Keratinocyte (primary cell): ENCODE results near the gene COX8A. TPM values are rescaled to one million over a fixed set of nuclear protein-coding genes. Genes with fewer than 3 reads are reported as not detected.

Source experiments
- DNase-seq: peaks from one replicate; pipeline ENCODE4 v3.0.0-alpha.2; 2011; ENCODE audit warnings: low read depth, missing footprints, low spot score
- FAIRE-seq: peaks from 2 replicates; lab custom pipeline; 2011; peaks lifted over from hg19 to GRCh38; lab: Jason Lieb, UNC
- H2AFZ ChIP-seq: 2 replicates; pipeline ENCODE4 v1.6.0; 2012; ENCODE audit warnings: low read length, control low read depth, inconsistent platforms; ENCODE audit not compliant: control insufficient read depth
- H3K27ac ChIP-seq: 2 replicates; pipeline ENCODE4 v1.5.1; 2011; ENCODE audit warnings: low read length; ENCODE audit not compliant: control insufficient read depth, insufficient read depth
- H3K27me3 ChIP-seq: 3 replicates; pipeline ENCODE4 v1.6.0; 2011; ENCODE audit warnings: low read length; ENCODE audit not compliant: control insufficient read depth, insufficient read depth; ENCODE audit errors: extremely low read depth
- H3K36me3 ChIP-seq, 2 experiments: 2 replicates in 1 of 2; 3 replicates in 1 of 2; pipeline ENCODE4 v1.5.1; 2011; ENCODE audit warnings: low read length in 2 of 2, mild to moderate bottlenecking in 1 of 2; ENCODE audit not compliant: control insufficient read depth in 2 of 2, insufficient read depth in 2 of 2; ENCODE audit errors: extremely low read depth in 1 of 2
- H3K4me1 ChIP-seq: 3 replicates; pipeline ENCODE4 v1.5.1; 2011; ENCODE audit warnings: low read length; ENCODE audit not compliant: control insufficient read depth, insufficient read depth; ENCODE audit errors: extremely low read depth
- H3K4me2 ChIP-seq: 3 replicates; pipeline ENCODE4 v1.6.0; 2011; ENCODE audit warnings: low read depth, low read length; ENCODE audit not compliant: control insufficient read depth, insufficient read depth; ENCODE audit errors: extremely low read depth
- H3K4me3 ChIP-seq, 3 experiments: fragments of 200-600 bp in 1 of 3; sonication (generic) in 1 of 3; 2 replicates in 2 of 3; 3 replicates in 1 of 3; pipeline ENCODE4 v1.5.1; 2011 to 2016; ENCODE audit warnings: low read length in 3 of 3, mild to moderate bottlenecking in 3 of 3, control low read depth in 2 of 3, inconsistent platforms in 1 of 3, low read depth in 1 of 3, mixed read lengths in 1 of 3, mixed run types in 1 of 3, moderate library complexity in 1 of 3; ENCODE audit not compliant: control insufficient read depth in 2 of 3, insufficient read depth in 2 of 3; ENCODE audit errors: extremely low read depth in 1 of 3
- H3K79me2 ChIP-seq: 2 replicates; pipeline ENCODE4 v1.6.0; 2012; ENCODE audit warnings: low read length; ENCODE audit not compliant: control insufficient read depth, insufficient read depth
- H3K9ac ChIP-seq: 3 replicates; pipeline ENCODE4 v1.6.0; 2011; ENCODE audit warnings: low read length; ENCODE audit not compliant: control insufficient read depth, insufficient read depth; ENCODE audit errors: extremely low read depth
- H3K9me1 ChIP-seq: 3 replicates; pipeline ENCODE4 v1.6.0; 2011; ENCODE audit warnings: low read length; ENCODE audit not compliant: control insufficient read depth, insufficient read depth; ENCODE audit errors: extremely low read depth
- H3K9me3 ChIP-seq: 2 replicates; pipeline ENCODE4 v1.5.1; 2012; ENCODE audit warnings: low read depth, low read length; ENCODE audit not compliant: control insufficient read depth
- H4K20me1 ChIP-seq: 3 replicates; pipeline ENCODE4 v1.6.0; 2011; ENCODE audit warnings: low read length; ENCODE audit not compliant: control insufficient read depth, insufficient read depth; ENCODE audit errors: extremely low read depth
- CTCF ChIP-seq, 3 experiments: IDR thresholded peaks in 1 of 3; conservative IDR thresholded peaks in 1 of 3; optimal IDR thresholded peaks in 1 of 3; 2 replicates in 2 of 3; 3 replicates in 1 of 3; pipeline versions ENCODE3 to v1.5.1; 2011; ENCODE audit warnings: low read length in 3 of 3, mild to moderate bottlenecking in 3 of 3, moderate library complexity in 2 of 3, control low read depth in 1 of 3, inconsistent platforms in 1 of 3; ENCODE audit not compliant: insufficient read depth in 2 of 3; ENCODE audit errors: extremely low read depth in 1 of 3
- EZH2 ChIP-seq: IDR thresholded peaks from one replicate; pipeline ENCODE4 v1.6.1; 2012; ENCODE audit warnings: inconsistent platforms, mild to moderate bottlenecking, low read length, moderate library complexity
- dilution Hi-C: fragments of 300-500 bp; cut with MboI; formaldehyde crosslinking; loops from one replicate; pipeline ENCODE4 v1.7.0; 2020; ENCODE audit warnings: low sequenced_read_pairs; ENCODE audit not compliant: extremely low pct_ligation_motif_present
- polyA plus RNA-seq, 5 experiments: library from polyadenylated mRNA; depleted of rRNA in 3 of 5; stranded (reverse) in 3 of 5; stranded (forward) in 1 of 5; unstranded in 1 of 5; fragments of >200 nt; gene quantifications; 1 replicate in 1 of 5; 2 replicates in 3 of 5; 3 replicates in 1 of 5; pipeline versions ENCODE4 v1.2.1 to v1.2.3, GENCODE V29; 2011 to 2012; ENCODE audit warnings: missing spikeins in 2 of 5, low read depth in 1 of 5, low replicate concordance in 1 of 5

COX8A gene
- polyA plus RNA-seq, 1 donor (not counting 4 experiments of a cell fraction or from before 2014, with no cell fraction given): 159 TPM

GRCh38 chr11:64006398-64006797, 32.0 kb downstream of the COX8A start:
- Histone ChIP-seq H3K79me2 (no peaks in the 10 kb centered on the region), H3K27me3 (peaks cover 30% of the 10 kb centered on the region), H2AFZ (no peak overlapping the region), H3K4me3 (no peak overlapping the region), H3K4me1 (peaks cover 11% of the 10 kb centered on the region), H3K36me3 (no peaks in the 10 kb centered on the region), H3K9me1 (no peaks in the 10 kb centered on the region), H3K4me2 (no peak overlapping the region), H4K20me1 (no peaks in the 10 kb centered on the region), H3K9me3 (no peaks in the 10 kb centered on the region), H3K27ac (no peak overlapping the region), H3K9ac (no peak overlapping the region)
- TF ChIP-seq CTCF (optimal IDR thresholded peaks at IDR 0.05 in 1 of 3, IDR thresholded peaks at IDR 0.05 in 1 of 3, conservative IDR thresholded peaks at IDR 0.05 in 1 of 3; ENCODE audit: extremely low read depth in 1 of 3, insufficient read depth in 2 of 3, low read length in 3 of 3): no peak
- TF ChIP-seq EZH2: no peak
- no peak for DNase-seq
- no peak for FAIRE-seq
- dilution Hi-C loops: loop anchor here (10.0 kb wide), 1 partner anchor 128 kb away; no protein-coding TSS in a partner anchor

GRCh38 chr11:64007160-64007628, 32.8 kb downstream of the COX8A start:
- H3K4me3 ChIP-seq: peak overlapping the region; percentile 22 to 42 (median 30)
- no peak overlapping the region for H3K27ac ChIP-seq
- H3K36me3 ChIP-seq: no peaks in the 10 kb centered on the region
- dilution Hi-C loops: loop anchor here (10.0 kb wide), 1 partner anchor 128 kb away; no protein-coding TSS in a partner anchor
- DNase-seq (no peak), FAIRE-seq (no peak)
- no peaks in the 10 kb centered on the region for H4K20me1 ChIP-seq
- peak overlapping the region; percentile 50 for H3K4me2 ChIP-seq
- H3K27me3 ChIP-seq: peaks cover 30% of the 10 kb centered on the region
- H3K9me3 ChIP-seq: no peaks in the 10 kb centered on the region
- H3K9me1 ChIP-seq: no peaks in the 10 kb centered on the region
- no peak for TF ChIP-seq EZH2
- TF ChIP-seq CTCF (optimal IDR thresholded peaks at IDR 0.05 in 1 of 3, IDR thresholded peaks at IDR 0.05 in 1 of 3, conservative IDR thresholded peaks at IDR 0.05 in 1 of 3; ENCODE audit: extremely low read depth in 1 of 3, insufficient read depth in 2 of 3, low read length in 3 of 3): no peak
- peak overlapping the region; percentile 10 for H2AFZ ChIP-seq
- H3K79me2 ChIP-seq: no peaks in the 10 kb centered on the region
- H3K4me1 ChIP-seq: peaks cover 11% of the 10 kb centered on the region
- H3K9ac ChIP-seq: no peak overlapping the region
